OCI-LY7 (cell line): Measurements from ENCODE around the gene KCNH1. TPM values are rescaled to one million over a fixed set of nuclear protein-coding genes. Genes with fewer than 3 reads are reported as not detected.

ENCODE experiments used
- BruUV-seq: library from RNA; stranded (reverse); fragments of 400-500 nt; replicated peaks from 2 replicates; lab custom pipeline; 2021; lab: Mats Ljungman, UMichigan
- CTCF ChIA-PET: fragments of 300-600 bp; sonication (Branson Sonifier 250); formaldehyde crosslinking; loops from one replicate; lab custom pipeline; 2022; ENCODE audit warnings: antibody characterized with exemption; ENCODE audit not compliant: unreplicated experiment; lab: Charles Lee
- POLR2A ChIA-PET: fragments of 300-600 bp; sonication (Branson Sonifier 250); formaldehyde crosslinking; loops from one replicate; lab custom pipeline; 2022; ENCODE audit warnings: antibody characterized with exemption; lab: Charles Lee
- DNase-seq: peaks from one replicate; pipeline ENCODE4 v3.0.0-alpha.2; 2015; ENCODE audit warnings: low spot score
- H2AFZ ChIP-seq: fragments of 200-600 bp; sonication (generic), shearing (Covaris generic); 2 replicates; pipeline ENCODE4 v1.6.1; 2014; ENCODE audit warnings: mild to moderate bottlenecking, antibody characterized with exemption, low read length, moderate library complexity
- H3K27ac ChIP-seq: fragments of 200-600 bp; sonication (generic); 2 replicates; pipeline ENCODE4 v1.5.1; 2014; ENCODE audit warnings: mixed run types, low read depth, mild to moderate bottlenecking, moderate library complexity, low read length, inconsistent platforms; ENCODE audit not compliant: poor library complexity, severe bottlenecking
- H3K36me3 ChIP-seq: fragments of 200-600 bp; sonication (generic); 2 replicates; pipeline ENCODE4 v1.6.1; 2014; ENCODE audit warnings: mild to moderate bottlenecking, antibody characterized with exemption, low read length, moderate library complexity, mixed read lengths; ENCODE audit not compliant: insufficient read depth
- H3K4me1 ChIP-seq: fragments of 200-600 bp; sonication (generic); 2 replicates; pipeline ENCODE4 v1.5.1; 2014; ENCODE audit warnings: mild to moderate bottlenecking, low read length; ENCODE audit not compliant: insufficient read depth, poor library complexity, severe bottlenecking
- H3K4me2 ChIP-seq: fragments of 200-600 bp; sonication (generic); 2 replicates; pipeline ENCODE4 v1.6.1; 2014; ENCODE audit warnings: mild to moderate bottlenecking, low read length
- H3K4me3 ChIP-seq: fragments of 200-600 bp; sonication (generic); 2 replicates; pipeline ENCODE4 v1.5.1; 2014; ENCODE audit warnings: mild to moderate bottlenecking, low read depth, low read length; ENCODE audit not compliant: poor library complexity, severe bottlenecking
- H3K79me2 ChIP-seq: fragments of 200-600 bp; sonication (generic); 2 replicates; pipeline ENCODE4 v1.6.1; 2016; ENCODE audit warnings: low read depth, mild to moderate bottlenecking, low read length, moderate library complexity, mixed read lengths; ENCODE audit not compliant: insufficient read depth
- H3K9me2 ChIP-seq: fragments of 200-600 bp; sonication (generic); 2 replicates; pipeline ENCODE4 v1.6.1; 2016; ENCODE audit warnings: mild to moderate bottlenecking, low read length, mixed read lengths; ENCODE audit not compliant: insufficient read depth
- H3K9me3 ChIP-seq: fragments of 200-600 bp; sonication (generic); 2 replicates; pipeline ENCODE4 v1.6.1; 2014; ENCODE audit warnings: mild to moderate bottlenecking, mixed run types, low read length, mixed read lengths
- H4K20me1 ChIP-seq: fragments of 200-600 bp; sonication (generic); 2 replicates; pipeline ENCODE4 v1.6.1; 2014; ENCODE audit warnings: mild to moderate bottlenecking, antibody characterized with exemption, low read length, moderate library complexity, mixed read lengths; ENCODE audit not compliant: insufficient read depth
- EZH2phosphoT487 ChIP-seq: fragments of 200-600 bp; sonication (generic); IDR thresholded peaks from 2 replicates; pipeline ENCODE4 v1.6.1; 2018; ENCODE audit warnings: low read depth, borderline replicate concordance, mild to moderate bottlenecking, mixed run types, antibody characterized with exemption, low read length, moderate library complexity, mixed read lengths
- intact Hi-C: fragments of 100-400 bp; cut with micrococcal nuclease; formaldehyde crosslinking; loops from one replicate; pipeline ENCODE4 v1.10.0; 2022; ENCODE audit not compliant: unreplicated experiment
- total RNA-seq, 2 experiments: library from RNA; depleted of rRNA in 1 of 2; stranded (reverse); fragments of >200 nt in 1 of 2; shearing (Covaris generic) in 1 of 2; gene quantifications; 2 replicates each; pipeline ENCODE4 v1.2.3, GENCODE V29; 2014 to 2022
- TF ChIP-seq, protein P1 (sequence below): fragments of 200-600 bp; sonication (generic); conservative IDR thresholded peaks from 2 replicates; pipeline ENCODE4 v1.5.1; 2014; ENCODE audit warnings: mild to moderate bottlenecking, antibody characterized with exemption, low read length, moderate library complexity, mixed read lengths

KCNH1 gene
- total RNA-seq, 2 experiments from 2014 or later, result not detected

DNA sequence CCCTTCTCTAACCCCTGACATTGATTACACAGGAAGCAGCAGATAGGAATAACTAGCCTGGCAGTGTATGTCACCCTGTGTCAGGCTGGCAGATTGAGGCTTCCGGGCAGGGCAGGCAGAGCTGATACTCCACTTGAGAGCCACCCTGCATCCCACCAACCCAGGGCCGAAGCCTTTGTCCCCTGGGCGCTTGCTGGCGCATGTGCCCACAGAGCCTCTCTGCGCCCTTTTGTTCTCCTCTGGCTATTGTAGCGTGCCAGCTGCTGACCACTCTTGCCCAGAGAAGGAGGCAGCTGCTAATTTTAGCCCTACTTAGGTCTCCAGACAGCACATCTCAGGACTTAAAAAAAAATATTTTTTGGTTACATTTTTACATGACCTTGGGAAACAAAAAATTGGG lies 500.3 kb downstream of the KCNH1 start:
- Histone ChIP-seq H3K4me1 (no peaks in the 10 kb centered on the region), H3K36me3 (no peaks in the 10 kb centered on the region), H3K79me2 (no peaks in the 10 kb centered on the region), H3K4me2 (no peak overlapping the region), H3K9me2 (no peaks in the 10 kb centered on the region), H3K9me3 (no peaks in the 10 kb centered on the region), H3K27ac (no peak overlapping the region), H3K4me3 (no peak overlapping the region), H4K20me1 (no peaks in the 10 kb centered on the region), H2AFZ (no peak overlapping the region)
- intact Hi-C loops, result no loop called here
- BruUV-seq, result no TSS peak
- DNase-seq, result no peak
- TF ChIP-seq, protein P1, sequence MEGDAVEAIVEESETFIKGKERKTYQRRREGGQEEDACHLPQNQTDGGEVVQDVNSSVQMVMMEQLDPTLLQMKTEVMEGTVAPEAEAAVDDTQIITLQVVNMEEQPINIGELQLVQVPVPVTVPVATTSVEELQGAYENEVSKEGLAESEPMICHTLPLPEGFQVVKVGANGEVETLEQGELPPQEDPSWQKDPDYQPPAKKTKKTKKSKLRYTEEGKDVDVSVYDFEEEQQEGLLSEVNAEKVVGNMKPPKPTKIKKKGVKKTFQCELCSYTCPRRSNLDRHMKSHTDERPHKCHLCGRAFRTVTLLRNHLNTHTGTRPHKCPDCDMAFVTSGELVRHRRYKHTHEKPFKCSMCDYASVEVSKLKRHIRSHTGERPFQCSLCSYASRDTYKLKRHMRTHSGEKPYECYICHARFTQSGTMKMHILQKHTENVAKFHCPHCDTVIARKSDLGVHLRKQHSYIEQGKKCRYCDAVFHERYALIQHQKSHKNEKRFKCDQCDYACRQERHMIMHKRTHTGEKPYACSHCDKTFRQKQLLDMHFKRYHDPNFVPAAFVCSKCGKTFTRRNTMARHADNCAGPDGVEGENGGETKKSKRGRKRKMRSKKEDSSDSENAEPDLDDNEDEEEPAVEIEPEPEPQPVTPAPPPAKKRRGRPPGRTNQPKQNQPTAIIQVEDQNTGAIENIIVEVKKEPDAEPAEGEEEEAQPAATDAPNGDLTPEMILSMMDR, result no peak
- TF ChIP-seq EZH2phosphoT487, result no peak
- CTCF ChIA-PET, result no interaction called here
- POLR2A ChIA-PET, result interaction anchor here (0.7 kb wide), 1 partner anchor 63 kb away, joined by 3 read pairs; no protein-coding TSS in a partner anchor

DNA sequence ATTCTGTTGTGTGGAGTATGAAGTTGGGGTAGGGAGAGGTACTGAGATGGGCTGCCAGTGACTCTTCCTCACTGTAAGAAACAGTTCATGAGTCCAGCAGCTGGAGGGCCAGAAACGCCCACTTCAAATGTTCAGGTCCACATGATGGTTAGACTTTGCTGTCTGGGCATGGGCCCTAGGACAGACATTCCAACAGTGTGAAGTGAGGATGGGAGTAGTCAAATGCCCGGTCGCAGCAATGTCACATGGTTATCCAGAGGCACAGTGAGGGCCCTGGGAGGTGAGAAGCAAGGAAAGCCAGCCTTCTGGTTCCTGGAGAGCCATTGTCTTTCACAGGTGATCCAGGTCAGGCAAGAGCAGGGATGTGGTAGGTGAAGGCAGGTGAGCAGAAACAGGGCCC lies 500.8 kb downstream of the KCNH1 start:
- no TSS peak for BruUV-seq
- DNase-seq, result no peak
- H3K9me2 ChIP-seq, result no peaks in the 10 kb centered on the region
- intact Hi-C loops, result no loop called here
- H3K4me3 ChIP-seq, result no peak overlapping the region
- no peaks in the 10 kb centered on the region for H3K9me3 ChIP-seq
- H3K4me2 ChIP-seq, result no peak overlapping the region
- no peak overlapping the region for H3K27ac ChIP-seq
- H3K79me2 ChIP-seq, result no peaks in the 10 kb centered on the region
- TF ChIP-seq EZH2phosphoT487, result no peak
- TF ChIP-seq, protein P1, result no peak
- H4K20me1 ChIP-seq, result no peaks in the 10 kb centered on the region
- POLR2A ChIA-PET, result interaction anchor here (0.7 kb wide), 1 partner anchor 62 kb away, joined by 3 read pairs; no protein-coding TSS in a partner anchor
- no peaks in the 10 kb centered on the region for H3K4me1 ChIP-seq
- H3K36me3 ChIP-seq, result no peaks in the 10 kb centered on the region
- H2AFZ ChIP-seq, result no peak overlapping the region
- CTCF ChIA-PET, result no interaction called here

DNA sequence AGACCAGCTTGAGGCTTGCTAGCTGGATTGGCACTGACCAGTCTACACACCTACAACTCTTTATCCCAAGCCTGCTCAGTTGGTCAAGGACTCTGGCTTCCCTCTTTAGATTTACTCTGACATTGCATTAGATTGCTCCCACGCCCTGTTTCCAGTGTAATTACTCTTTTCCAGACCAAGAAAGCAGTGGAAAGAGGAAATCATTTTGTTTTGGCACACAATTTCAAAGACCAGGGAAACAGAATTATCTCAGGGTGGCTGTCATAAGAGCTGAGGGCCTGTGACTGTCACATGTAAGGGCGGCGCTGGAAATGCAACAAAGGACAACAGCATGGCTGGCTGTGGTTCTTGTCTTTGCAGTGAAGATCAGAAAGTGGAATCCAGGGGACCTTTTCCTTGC lies 502.5 kb downstream of the KCNH1 start:
- ChIA-PET POLR2A (interaction anchor here (0.5 kb wide), 1 partner anchor 185 kb away, joined by 4 read pairs; no protein-coding TSS in a partner anchor), CTCF (no interaction called here)
- no TSS peak for BruUV-seq
- no peaks in the 10 kb centered on the region for H3K36me3 ChIP-seq
- H3K9me3 ChIP-seq, result no peaks in the 10 kb centered on the region
- H3K9me2 ChIP-seq, result no peaks in the 10 kb centered on the region
- no peak for DNase-seq
- no peak overlapping the region for H2AFZ ChIP-seq
- no peak overlapping the region for H3K4me3 ChIP-seq
- no peak overlapping the region for H3K4me2 ChIP-seq
- H4K20me1 ChIP-seq, result no peaks in the 10 kb centered on the region
- H3K27ac ChIP-seq, result no peak overlapping the region
- H3K79me2 ChIP-seq, result no peaks in the 10 kb centered on the region
- no peak for TF ChIP-seq EZH2phosphoT487
- TF ChIP-seq, protein P1, result no peak
- intact Hi-C loops, result no loop called here
- no peaks in the 10 kb centered on the region for H3K4me1 ChIP-seq
